ENCODE results near the gene G3BP2. TPM values are rescaled to one million over a fixed set of nuclear protein-coding genes. Genes with fewer than 3 reads are reported as not detected.
A peak's percentile ranks its signal among the peaks of the same experiment; 100 is the strongest.

The G3BP2 gene
- total and polyA plus RNA-seq, 2 of the 13 experiments (the other 11 are each of a cell fraction or from before 2014, with no cell fraction given), result 51.7 to 179 TPM

GRCh38 chr4:75673027-75673958, at the start of gene G3BP2 (continued):
- TF ChIP-seq KIAA2018 (CRISPR knock-in tag; IDR thresholded peaks at IDR 0.05; ENCODE audit: borderline replicate concordance), result no peak
- TF ChIP-seq ZNF709 (CRISPR knock-in tag; IDR thresholded peaks at IDR 0.05), result peak; percentile 61; the same call in 1 of the 2 replicates
- no peak for TF ChIP-seq POLR2AphosphoS2 (IDR thresholded peaks at IDR 0.05; ENCODE audit: low read depth, low read length)
- TF ChIP-seq, protein P1, sequence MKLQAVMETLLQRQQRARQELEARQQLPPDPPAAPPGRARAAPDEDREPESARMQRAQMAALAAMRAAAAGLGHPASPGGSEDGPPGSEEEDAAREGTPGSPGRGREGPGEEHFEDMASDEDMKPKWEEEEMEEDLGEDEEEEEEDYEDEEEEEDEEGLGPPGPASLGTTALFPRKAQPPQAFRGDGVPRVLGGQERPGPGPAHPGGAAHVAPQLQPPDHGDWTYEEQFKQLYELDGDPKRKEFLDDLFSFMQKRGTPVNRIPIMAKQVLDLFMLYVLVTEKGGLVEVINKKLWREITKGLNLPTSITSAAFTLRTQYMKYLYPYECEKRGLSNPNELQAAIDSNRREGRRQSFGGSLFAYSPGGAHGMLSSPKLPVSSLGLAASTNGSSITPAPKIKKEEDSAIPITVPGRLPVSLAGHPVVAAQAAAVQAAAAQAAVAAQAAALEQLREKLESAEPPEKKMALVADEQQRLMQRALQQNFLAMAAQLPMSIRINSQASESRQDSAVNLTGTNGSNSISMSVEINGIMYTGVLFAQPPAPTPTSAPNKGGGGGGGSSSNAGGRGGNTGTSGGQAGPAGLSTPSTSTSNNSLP (IDR thresholded peaks at IDR 0.05; ENCODE audit: low read depth, low read length), result no peak
- TF ChIP-seq DMAP1 (CRISPR knock-in tag; IDR thresholded peaks at IDR 0.05), result peak; percentile 60; the same call in 1 of the 2 replicates
- TF ChIP-seq KAT2B (IDR thresholded peaks at IDR 0.05; ENCODE audit: borderline replicate concordance, low read depth, low read length), result no peak
- no peak for TF ChIP-seq HDAC6 (IDR thresholded peaks at IDR 0.05; ENCODE audit: low read depth, low read length)
- 0 out of 2 replicates have a peak, but pooled peaks have one; percentile 61 for TF ChIP-seq PRMT3 (CRISPR knock-in tag; IDR thresholded peaks at IDR 0.05; ENCODE audit: borderline replicate concordance, low read depth)
- 0 out of 2 replicates have a peak, but pooled peaks have one; percentile 3 for TF ChIP-seq TEF (CRISPR knock-in tag; IDR thresholded peaks at IDR 0.05)
- 0 out of 2 replicates have a peak, but pooled peaks have one; percentile 59 for TF ChIP-seq DNMT1 (CRISPR knock-in tag; IDR thresholded peaks at IDR 0.05)
- no peak for TF ChIP-seq TCF7L2 (IDR thresholded peaks at IDR 0.05; ENCODE audit: low read depth, low read length)
- TF ChIP-seq FOXK2 (IDR thresholded peaks at IDR 0.05), result no peak
- peak; percentile 49; the same call in 1 of the 2 replicates for TF ChIP-seq GATA4 (IDR thresholded peaks at IDR 0.05; ENCODE audit: borderline replicate concordance, low read depth)
- no peak for TF ChIP-seq CC2D1A (CRISPR knock-in tag; IDR thresholded peaks at IDR 0.05)
- TF ChIP-seq, protein P2, sequence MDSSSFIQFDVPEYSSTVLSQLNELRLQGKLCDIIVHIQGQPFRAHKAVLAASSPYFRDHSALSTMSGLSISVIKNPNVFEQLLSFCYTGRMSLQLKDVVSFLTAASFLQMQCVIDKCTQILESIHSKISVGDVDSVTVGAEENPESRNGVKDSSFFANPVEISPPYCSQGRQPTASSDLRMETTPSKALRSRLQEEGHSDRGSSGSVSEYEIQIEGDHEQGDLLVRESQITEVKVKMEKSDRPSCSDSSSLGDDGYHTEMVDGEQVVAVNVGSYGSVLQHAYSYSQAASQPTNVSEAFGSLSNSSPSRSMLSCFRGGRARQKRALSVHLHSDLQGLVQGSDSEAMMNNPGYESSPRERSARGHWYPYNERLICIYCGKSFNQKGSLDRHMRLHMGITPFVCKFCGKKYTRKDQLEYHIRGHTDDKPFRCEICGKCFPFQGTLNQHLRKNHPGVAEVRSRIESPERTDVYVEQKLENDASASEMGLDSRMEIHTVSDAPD (CRISPR knock-in tag; IDR thresholded peaks at IDR 0.05), result no peak
- TF ChIP-seq ZNF652 (CRISPR knock-in tag; IDR thresholded peaks at IDR 0.05; ENCODE audit: borderline replicate concordance, low read depth), result peak; percentile 57
- TF ChIP-seq KDM5A (IDR thresholded peaks at IDR 0.05; ENCODE audit: borderline replicate concordance, low read length), result no peak; the same call in 1 of the 2 replicates

Measured in HepG2 (cell line).